ENCODE data around the gene PARD3B. TPM values are rescaled to one million over a fixed set of nuclear protein-coding genes. Genes with fewer than 3 reads are reported as not detected.

Gene PARD3B
- total RNA-seq, 1 experiment from 2014 or later, result 3.9 TPM

- H3K9ac ChIP-seq (ENCODE audit: low read length), result no peak overlapping the region
- H3F3A ChIP-seq (ENCODE audit: low read length, unreplicated experiment), result no peaks in the 10 kb centered on the region
- no peak for DNase-seq
- H3K27me3 ChIP-seq (ENCODE audit: low read length), result no peaks in the 10 kb centered on the region
- no peaks in the 10 kb centered on the region for H3K9me2 ChIP-seq (replicated peaks; ENCODE audit: low read length)
- H2AFZ ChIP-seq (ENCODE audit: low read length), result no peak overlapping the region
- intact Hi-C loops (cut with micrococcal nuclease), result no loop called here
- H3K4me2 ChIP-seq (ENCODE audit: low read length), result no peak overlapping the region
- H3K36me3 ChIP-seq (ENCODE audit: low read depth, low read length), result no peaks in the 10 kb centered on the region
- CTCF ChIA-PET, result no interaction called here
- no peaks in the 10 kb centered on the region for H3K79me2 ChIP-seq (ENCODE audit: low read length)
- POLR2A ChIA-PET (ENCODE audit: unreplicated experiment), result no interaction called here
- no peaks in the 10 kb centered on the region for H4K20me1 ChIP-seq (ENCODE audit: low read length)
- no TSS peak for BruUV-seq (replicated peaks)
- H3K4me1 ChIP-seq (ENCODE audit: insufficient read depth, low read length), result no peaks in the 10 kb centered on the region
- no peak overlapping the region for H3K27ac ChIP-seq (ENCODE audit: low read length)
- no peak for TF ChIP-seq EZH2 (IDR thresholded peaks at IDR 0.05; ENCODE audit: low read length, unreplicated experiment)
- TF ChIP-seq CTCF (conservative IDR thresholded peaks at IDR 0.05; ENCODE audit: low read depth, low read length), result no peak
- TF ChIP-seq EZH2phosphoT487 (IDR thresholded peaks at IDR 0.05; ENCODE audit: borderline replicate concordance, low read length), result no peak
- no peaks in the 10 kb centered on the region for H3K9me3 ChIP-seq (ENCODE audit: low read length)
- ATAC-seq, result no peak
- H3K4me3 ChIP-seq (ENCODE audit: low read length), result no peak overlapping the region
Measured at GRCh38 chr2:205177546-205177945, 632.3 kb downstream of the PARD3B start.

DNA sequence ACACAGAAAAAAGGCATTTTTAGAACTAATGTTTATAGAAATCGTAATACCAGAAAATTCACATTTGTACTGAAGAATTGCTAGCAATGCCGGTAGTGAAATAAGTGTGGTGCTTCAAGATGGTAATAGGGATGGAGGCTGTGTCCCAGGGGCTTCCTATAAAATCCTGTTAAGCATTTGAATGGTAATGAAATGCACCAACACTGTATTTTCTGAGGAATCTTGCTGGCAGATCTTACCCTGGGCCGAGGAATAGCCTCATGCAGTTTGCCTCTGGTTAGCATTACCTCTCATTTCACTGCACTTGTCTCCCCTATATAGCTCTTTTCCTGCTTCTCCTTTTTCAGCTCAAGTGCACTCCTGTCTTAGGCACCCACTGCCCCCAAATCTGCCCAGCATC lies 635.5 kb downstream of the PARD3B start:
- H3K79me2 ChIP-seq (ENCODE audit: low read length), result no peaks in the 10 kb centered on the region
- H3K9ac ChIP-seq (ENCODE audit: low read length), result no peak overlapping the region
- H2AFZ ChIP-seq (ENCODE audit: low read length), result no peak overlapping the region
- H3K27ac ChIP-seq (ENCODE audit: low read length), result no peak overlapping the region
- no TSS peak for BruUV-seq (replicated peaks)
- no peaks in the 10 kb centered on the region for H3K9me2 ChIP-seq (replicated peaks; ENCODE audit: low read length)
- no peaks in the 10 kb centered on the region for H3F3A ChIP-seq (ENCODE audit: low read length, unreplicated experiment)
- ATAC-seq (no peak), DNase-seq (no peak)
- H3K4me2 ChIP-seq (ENCODE audit: low read length), result no peak overlapping the region
- H3K9me3 ChIP-seq (ENCODE audit: low read length), result no peaks in the 10 kb centered on the region
- H3K36me3 ChIP-seq (ENCODE audit: low read depth, low read length), result no peaks in the 10 kb centered on the region
- H3K4me1 ChIP-seq (ENCODE audit: insufficient read depth, low read length), result no peaks in the 10 kb centered on the region
- H3K4me3 ChIP-seq (ENCODE audit: low read length), result no peak overlapping the region
- no peak for TF ChIP-seq EZH2phosphoT487 (IDR thresholded peaks at IDR 0.05; ENCODE audit: borderline replicate concordance, low read length)
- no peak for TF ChIP-seq EZH2 (IDR thresholded peaks at IDR 0.05; ENCODE audit: low read length, unreplicated experiment)
- no peak for TF ChIP-seq CTCF (conservative IDR thresholded peaks at IDR 0.05; ENCODE audit: low read depth, low read length)
- H4K20me1 ChIP-seq (ENCODE audit: low read length), result no peaks in the 10 kb centered on the region
- ChIA-PET POLR2A (ENCODE audit: unreplicated experiment) (no interaction called here), CTCF (no interaction called here)
- intact Hi-C loops (cut with micrococcal nuclease), result no loop called here
- H3K27me3 ChIP-seq (ENCODE audit: low read length), result no peaks in the 10 kb centered on the region

DNA sequence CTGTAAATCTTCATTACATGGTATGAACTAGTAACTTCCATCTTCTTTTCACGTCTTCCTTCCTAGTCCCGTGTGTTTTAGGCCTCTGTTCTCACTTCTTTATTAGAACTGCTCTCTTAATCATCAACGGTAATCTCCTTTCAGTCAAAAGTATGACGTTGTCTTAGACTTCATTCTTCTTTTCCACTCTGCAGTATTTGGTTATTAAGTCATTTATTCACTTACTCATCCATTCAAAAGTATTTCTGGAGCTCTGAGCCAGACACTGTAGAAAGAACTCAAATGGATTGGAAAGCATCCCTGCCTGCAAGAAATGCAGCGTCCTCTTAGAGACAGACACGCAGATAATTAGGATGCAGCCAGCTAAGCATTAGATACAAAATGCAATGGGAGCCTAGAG lies 642.5 kb downstream of the PARD3B start:
- intact Hi-C loops (cut with micrococcal nuclease), result no loop called here
- Histone ChIP-seq H3K4me3 (ENCODE audit: low read length) (no peak overlapping the region), H3K9me3 (ENCODE audit: low read length) (no peaks in the 10 kb centered on the region), H4K20me1 (ENCODE audit: low read length) (no peaks in the 10 kb centered on the region), H2AFZ (ENCODE audit: low read length) (no peak overlapping the region), H3K4me2 (ENCODE audit: low read length) (no peak overlapping the region), H3K9ac (ENCODE audit: low read length) (no peak overlapping the region), H3K36me3 (ENCODE audit: low read depth, low read length) (no peaks in the 10 kb centered on the region), H3K79me2 (ENCODE audit: low read length) (no peaks in the 10 kb centered on the region), H3K27ac (ENCODE audit: low read length) (no peak overlapping the region), H3K9me2 (replicated peaks; ENCODE audit: low read length) (no peaks in the 10 kb centered on the region), H3F3A (ENCODE audit: low read length, unreplicated experiment) (no peaks in the 10 kb centered on the region), H3K27me3 (ENCODE audit: low read length) (no peaks in the 10 kb centered on the region), H3K4me1 (ENCODE audit: insufficient read depth, low read length) (no peaks in the 10 kb centered on the region)
- POLR2A ChIA-PET (ENCODE audit: unreplicated experiment), result no interaction called here
- no peak for DNase-seq
- TF ChIP-seq EZH2phosphoT487 (IDR thresholded peaks at IDR 0.05; ENCODE audit: borderline replicate concordance, low read length), result no peak
- no peak for TF ChIP-seq CTCF (conservative IDR thresholded peaks at IDR 0.05; ENCODE audit: low read depth, low read length)
- TF ChIP-seq EZH2 (IDR thresholded peaks at IDR 0.05; ENCODE audit: low read length, unreplicated experiment), result no peak
- CTCF ChIA-PET, result no interaction called here
- no peak for ATAC-seq
- no TSS peak for BruUV-seq (replicated peaks)

Measured in PC-3 (cell line).